GM12878 (cell line): ENCODE measurements around the gene DGKQ. TPM values are rescaled to one million over a fixed set of nuclear protein-coding genes. Genes with fewer than 3 reads are reported as not detected.

Experiments used
- ATAC-seq: fragments of 200-7000 bp; cut with Tn5 transposase; 3 replicates; pipeline ENCODE4 v1.9.1; 2020; ENCODE audit warnings: mild to moderate bottlenecking, moderate library complexity
- BruUV-seq: library from RNA; stranded (reverse); fragments of 400-500 nt; replicated peaks from 2 replicates; lab custom pipeline; 2021; lab: Mats Ljungman, UMichigan
- CTCF ChIA-PET: fragments of 300-600 bp; sonication (Branson Sonifier 250); formaldehyde crosslinking; extraction: SDS; loops from one replicate; lab custom pipeline; 2021; ENCODE audit warnings: inconsistent platforms; lab: Yijun Ruan, JAX
- POLR2A ChIA-PET: fragments of 350-600 bp; formaldehyde crosslinking; extraction: SDS; loops from one replicate; lab custom pipeline; 2021; ENCODE audit warnings: inconsistent platforms; lab: Charles Lee
- RAD21 ChIA-PET: fragments of 300-600 bp; sonication (Branson Sonifier 250); formaldehyde crosslinking; loops from one replicate; lab custom pipeline; 2023; ENCODE audit warnings: antibody characterized with exemption; ENCODE audit not compliant: unreplicated experiment; lab: Charles Lee
- SMC1A ChIA-PET: fragments of 300-600 bp; sonication (Branson Sonifier 250); formaldehyde crosslinking; loops from one replicate; lab custom pipeline; 2023; ENCODE audit not compliant: unreplicated experiment, uncharacterized antibody; lab: Charles Lee
- DNase-seq: peaks from one replicate; pipeline ENCODE4 v3.0.0-alpha.2; 2011; ENCODE audit warnings: low read depth, low spot score
- FAIRE-seq: peaks from 3 replicates; lab custom pipeline; 2011; peaks lifted over from hg19 to GRCh38; lab: Jason Lieb, UNC
- H2AFZ ChIP-seq: 2 replicates; pipeline ENCODE4 v1.6.0; 2011; ENCODE audit warnings: low read depth, low read length, control low read depth; ENCODE audit not compliant: control insufficient read depth
- H3K27ac ChIP-seq: 2 replicates; pipeline ENCODE4 v1.5.1; 2011; ENCODE audit warnings: control low read depth; ENCODE audit not compliant: control insufficient read depth, insufficient read depth
- H3K27me3 ChIP-seq, 2 experiments: replicated peaks in 1 of 2; 2 replicates each; pipeline versions ENCODE4 v1.6.0 to v1.6.1; 2011; ENCODE audit warnings: low read length in 1 of 2; ENCODE audit not compliant: control insufficient read depth in 2 of 2, insufficient read depth in 2 of 2
- H3K36me3 ChIP-seq, 2 experiments: 2 replicates each; pipeline ENCODE4 v1.5.1; 2011; ENCODE audit warnings: low read length in 1 of 2; ENCODE audit not compliant: control insufficient read depth in 2 of 2, insufficient read depth in 2 of 2
- H3K4me1 ChIP-seq: 2 replicates; pipeline ENCODE4 v1.6.1; 2011; ENCODE audit warnings: mild to moderate bottlenecking, low read length, moderate library complexity, mixed read lengths; ENCODE audit not compliant: control insufficient read depth, insufficient read depth
- H3K4me2 ChIP-seq: 2 replicates; pipeline ENCODE4 v1.6.0; 2011; ENCODE audit warnings: control low read depth; ENCODE audit not compliant: control insufficient read depth, insufficient read depth
- H3K4me3 ChIP-seq: fragments of 200-600 bp; sonication (generic); 2 replicates; pipeline ENCODE4 v1.5.1; 2016
- H3K79me2 ChIP-seq: 2 replicates; pipeline ENCODE4 v1.6.0; 2011; ENCODE audit warnings: low read length; ENCODE audit not compliant: control insufficient read depth, insufficient read depth
- H3K9ac ChIP-seq: 2 replicates; pipeline ENCODE4 v1.8.0; 2011; ENCODE audit warnings: low read length, control low read depth, mixed read lengths; ENCODE audit not compliant: control insufficient read depth, insufficient read depth
- H3K9me3 ChIP-seq: replicated peaks from 3 replicates; pipeline ENCODE4 v1.5.1; 2011; ENCODE audit warnings: mild to moderate bottlenecking, low read length; ENCODE audit not compliant: control insufficient read depth, insufficient read depth
- H4K20me1 ChIP-seq: 2 replicates; pipeline ENCODE4 v1.6.0; 2011; ENCODE audit not compliant: control insufficient read depth, insufficient read depth
- IRF3 ChIP-seq: fragments of 450-650 bp; IDR thresholded peaks from 2 replicates; pipeline ENCODE4 v1.6.1; 2014; ENCODE audit warnings: mild to moderate bottlenecking
- IRF4 ChIP-seq: IDR thresholded peaks from 2 replicates; pipeline ENCODE4 v1.6.1; 2011; ENCODE audit warnings: low read depth, low read length
- POU2F2 ChIP-seq: IDR thresholded peaks from 3 replicates; pipeline ENCODE4 v1.6.1; 2011; ENCODE audit warnings: low read depth, mild to moderate bottlenecking, low read length, borderline replicate concordance
- RAD21 ChIP-seq: IDR thresholded peaks from 2 replicates; pipeline ENCODE4 v1.6.1; 2011; ENCODE audit warnings: mild to moderate bottlenecking, low read depth, low read length, moderate library complexity; ENCODE audit not compliant: insufficient read depth
- SPI1 ChIP-seq: IDR thresholded peaks from 2 replicates; pipeline ENCODE4 v1.6.1; 2011; ENCODE audit warnings: low read depth, mild to moderate bottlenecking, low read length, moderate library complexity, borderline replicate concordance; ENCODE audit not compliant: insufficient read depth
- SREBF2 ChIP-seq: IDR thresholded peaks from 2 replicates; pipeline ENCODE4 v1.6.1; 2012; ENCODE audit warnings: mild to moderate bottlenecking, low read length
- TAF1 ChIP-seq: IDR thresholded peaks from 2 replicates; pipeline ENCODE4 v1.6.1; 2011; ENCODE audit warnings: mild to moderate bottlenecking, low read depth, low read length, borderline replicate concordance
- ZNF24 ChIP-seq: fragments of 450-650 bp; IDR thresholded peaks from 2 replicates; pipeline ENCODE4 v1.6.1; 2017; ENCODE audit warnings: antibody characterized with exemption, mild to moderate bottlenecking
- ZNF384 ChIP-seq: IDR thresholded peaks from 2 replicates; pipeline ENCODE4 v1.6.1; 2012; ENCODE audit warnings: low read depth, mild to moderate bottlenecking, low read length, improper control_type of control experiment, borderline replicate concordance
- WGBS: methylation state at CpG from one replicate; pipeline ENCODE4 v1.1.6; 2016; ENCODE audit warnings: low lambda C conversion rate; ENCODE audit not compliant: insufficient replicate concordance, insufficient coverage; ENCODE audit errors: missing lambda C conversion rate; 5-methylcytosine and 5-hydroxymethylcytosine counted together
- in situ Hi-C: fragments of 300-500 bp; cut with MboI; formaldehyde crosslinking; loops from 9 replicates; pipeline ENCODE4 v1.14.3; 2018; ENCODE audit warnings: mixed read lengths
- intact Hi-C: fragments of 100-400 bp; cut with micrococcal nuclease; formaldehyde crosslinking; loops from one replicate; pipeline ENCODE4 v1.14.2; 2022; ENCODE audit not compliant: unreplicated experiment
- polyA plus RNA-seq, 11 experiments: library from polyadenylated mRNA; depleted of rRNA in 4 of 11; unstranded in 6 of 11; stranded (reverse) in 5 of 11; fragments of >200 nt; fragmentation: Nextera tagmentation in 4 of 11; fragmentation: Illumina TruSeq in 1 of 11; extraction: Ambion mirVana in 4 of 11; extraction: Trizol in 1 of 11; gene quantifications; 1 replicate in 1 of 11; 2 replicates in 10 of 11; pipeline versions ENCODE4 v1.2.1 to v1.2.3, GENCODE V29; 2011 to 2016; ENCODE audit warnings: inconsistent platforms in 2 of 11, missing spikeins in 2 of 11, low read depth in 1 of 11
- total RNA-seq, 4 experiments: library from RNA; depleted of rRNA in 3 of 4; stranded (reverse); fragments of >200 nt in 3 of 4; fragmentation: Illumina TruSeq in 1 of 4; extraction: Trizol in 1 of 4; gene quantifications; 2 replicates each; pipeline versions ENCODE4 v1.2.1 to v1.2.3, GENCODE V29; 2013 to 2021

Gene DGKQ
- total and polyA plus RNA-seq, 10 of the 15 experiments (the other 5 are each of a cell fraction or from before 2014, with no cell fraction given), result 0.11 to 10.5 (median 1.4) TPM

- SMC1A ChIA-PET, result no interaction called here
- no peaks in the 10 kb centered on the region for H3K9me3 ChIP-seq
- 50% methylated on average over 20 of the region's 23 CpGs for WGBS
- BruUV-seq, result no TSS peak
- RAD21 ChIA-PET, result no interaction called here
- no peak overlapping the region for H2AFZ ChIP-seq
- CTCF ChIA-PET, result no interaction called here
- H3K9ac ChIP-seq, result no peak overlapping the region
- in situ Hi-C loops, result no loop called here
- intact Hi-C loops, result no loop called here
- TF ChIP-seq SPI1 (no peak), ZNF24 (no peak), POU2F2 (no peak), IRF3 (no peak), SREBF2 (no peak), TAF1 (no peak), RAD21 (no peak), ZNF384 (no peak), IRF4 (no peak)
- ATAC-seq, result no peak
- H3K4me3 ChIP-seq, result no peak overlapping the region
- no peak overlapping the region for H3K27ac ChIP-seq
- DNase-seq, result no peak
- H3K4me1 ChIP-seq, result peaks cover 11% of the 10 kb centered on the region
- FAIRE-seq, result no peak
- no peaks in the 10 kb centered on the region for H4K20me1 ChIP-seq
- H3K27me3 ChIP-seq, result no peaks in the 10 kb centered on the region
- POLR2A ChIA-PET, result interaction anchor here (1.7 kb wide), 1 partner anchor 57 kb away, joined by 3 read pairs; no protein-coding TSS in a partner anchor
- H3K79me2 ChIP-seq, result no peaks in the 10 kb centered on the region
- H3K36me3 ChIP-seq, result no peaks in the 10 kb centered on the region
- H3K4me2 ChIP-seq, result no peak overlapping the region
Measured at GRCh38 chr4:1019729-1020470, 46.5 kb upstream of the DGKQ start.
